GM18517 (cell line): ENCODE data around the gene MOCS1.

Source experiments
- ATAC-seq: cut with Tn5 transposase; IDR thresholded peaks from one replicate; pipeline ENCODE4 v1.9.1; 2021; ENCODE audit warnings: mild to moderate bottlenecking, moderate library complexity; ENCODE audit not compliant: unreplicated experiment

MOCS1 gene

DNA sequence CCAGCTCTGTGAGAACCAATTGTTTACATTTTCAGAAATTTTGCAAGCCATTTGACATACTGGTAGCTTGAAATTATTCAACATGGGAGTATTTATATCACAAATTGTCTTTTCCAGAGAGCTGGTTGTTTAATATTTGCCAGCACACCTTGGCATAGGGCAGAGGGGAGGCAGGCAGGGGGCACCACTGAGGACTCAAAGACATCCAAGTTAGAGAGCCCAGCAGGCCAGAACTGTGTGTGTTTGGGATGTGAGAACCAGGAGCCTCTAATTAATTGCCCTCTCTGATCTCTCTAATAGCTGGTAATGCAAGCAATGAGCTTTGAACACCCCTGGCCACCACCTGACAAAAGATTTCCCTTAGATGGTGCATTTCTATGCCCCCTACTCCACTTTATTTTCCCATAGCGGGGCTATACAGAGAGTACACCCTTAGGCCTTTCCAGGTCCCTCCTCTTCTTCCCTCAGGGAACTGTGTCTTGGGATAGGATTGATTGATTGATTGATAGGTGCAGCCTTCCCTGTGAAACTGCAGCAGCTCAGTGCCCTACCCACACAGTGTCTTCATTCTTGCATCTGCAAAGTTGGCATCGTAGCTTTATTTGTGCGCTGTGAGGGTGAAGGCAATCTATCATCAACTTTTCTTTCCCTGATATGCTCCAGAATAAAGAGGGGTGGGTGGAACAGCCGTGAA lies 29.2 kb downstream of the MOCS1 start:
- ATAC-seq, result no peak

DNA sequence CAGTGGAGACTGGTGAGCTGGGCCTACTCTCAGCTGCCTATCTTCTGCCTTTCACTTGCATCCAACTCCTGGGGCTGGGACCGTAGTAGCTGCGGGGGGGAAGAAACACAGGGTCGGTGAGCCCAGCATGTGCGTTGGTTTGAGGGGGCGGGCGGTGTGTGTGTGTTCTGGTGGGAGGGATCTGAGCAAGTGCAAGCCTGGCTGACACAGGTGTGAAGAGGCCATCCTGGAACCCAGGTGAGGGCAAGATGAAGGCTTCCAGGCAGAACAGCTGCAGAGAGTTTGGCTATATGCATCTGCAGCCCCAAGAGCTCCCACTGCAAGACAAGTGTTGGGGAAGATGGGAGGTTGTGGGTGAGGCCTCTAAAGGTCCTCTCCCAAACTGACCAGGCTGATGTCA lies 30.6 kb downstream of the MOCS1 start:
- no peak for ATAC-seq

DNA sequence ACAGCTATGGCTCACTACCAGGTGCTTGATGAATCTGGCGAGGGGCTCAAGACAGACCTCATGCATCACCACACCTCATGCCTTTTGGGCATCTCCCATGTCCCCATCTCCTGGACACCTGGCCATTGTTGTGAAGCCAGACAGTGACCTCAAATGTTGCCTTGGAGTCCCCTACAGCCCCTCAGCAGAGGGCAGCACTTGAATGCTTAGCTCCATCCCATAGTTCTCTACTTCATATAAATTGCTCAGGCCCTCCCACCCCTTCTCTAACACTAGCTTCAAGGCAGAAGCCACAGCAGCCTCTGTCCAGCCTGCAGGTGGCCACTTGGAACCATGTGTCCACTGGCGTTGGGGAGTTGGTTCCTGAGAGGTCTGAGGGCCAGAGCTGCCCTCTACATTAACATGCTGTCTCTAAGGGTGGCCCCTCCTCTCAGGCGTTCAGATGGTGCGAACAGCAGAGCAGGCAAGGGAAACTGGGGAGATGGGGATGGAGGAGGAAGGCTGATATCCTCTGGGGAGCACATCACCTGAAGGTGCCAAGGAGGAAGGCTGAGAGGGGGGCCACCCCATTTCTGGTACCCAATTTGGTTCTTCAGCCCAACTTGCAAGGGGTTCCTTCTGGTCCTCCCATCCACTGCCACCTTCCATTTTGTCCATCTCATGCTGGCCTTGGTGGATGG lies 31.3 kb downstream of the MOCS1 start:
- no peak for ATAC-seq

DNA sequence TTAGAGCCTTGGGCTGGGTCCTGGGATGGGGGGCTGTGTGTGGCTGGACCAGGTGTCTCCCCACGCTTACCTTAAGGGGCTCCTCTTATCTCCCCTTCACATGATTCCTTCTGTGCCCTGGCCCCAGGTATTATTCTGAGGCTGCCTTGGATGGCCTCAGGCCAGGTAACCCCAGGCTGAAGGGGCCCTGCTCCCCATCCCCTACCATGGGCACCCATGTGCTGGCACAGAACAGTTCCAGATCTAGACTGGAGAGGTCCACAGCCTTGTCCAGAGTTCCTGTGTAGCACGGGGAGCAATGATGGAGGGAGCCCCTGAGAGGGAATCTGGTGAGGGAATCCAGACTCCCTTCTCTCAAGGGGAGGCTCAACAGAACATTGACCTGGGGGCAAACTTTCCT lies 32.1 kb downstream of the MOCS1 start:
- ATAC-seq, result no peak

DNA sequence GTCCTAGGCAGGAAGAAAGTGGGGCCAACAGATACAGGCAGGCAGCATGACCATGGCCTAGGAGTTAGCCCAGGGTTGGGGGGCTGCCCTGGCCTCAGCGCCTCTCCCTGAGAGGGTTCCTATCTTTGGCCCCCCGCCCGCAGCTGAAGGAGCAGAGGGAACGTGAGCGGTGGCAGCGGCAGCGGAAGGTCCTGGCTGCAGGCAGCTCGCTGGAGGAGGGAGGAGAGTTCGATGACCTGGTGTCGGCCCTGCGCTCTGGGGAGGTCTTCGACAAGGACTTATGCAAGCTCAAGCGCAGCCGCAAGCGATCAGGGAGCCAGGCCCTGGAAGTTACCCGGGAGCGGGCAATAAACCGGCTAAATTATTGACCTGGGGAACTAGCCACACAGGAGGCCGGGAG lies 32.6 kb downstream of the MOCS1 start:
- no peak for ATAC-seq

DNA sequence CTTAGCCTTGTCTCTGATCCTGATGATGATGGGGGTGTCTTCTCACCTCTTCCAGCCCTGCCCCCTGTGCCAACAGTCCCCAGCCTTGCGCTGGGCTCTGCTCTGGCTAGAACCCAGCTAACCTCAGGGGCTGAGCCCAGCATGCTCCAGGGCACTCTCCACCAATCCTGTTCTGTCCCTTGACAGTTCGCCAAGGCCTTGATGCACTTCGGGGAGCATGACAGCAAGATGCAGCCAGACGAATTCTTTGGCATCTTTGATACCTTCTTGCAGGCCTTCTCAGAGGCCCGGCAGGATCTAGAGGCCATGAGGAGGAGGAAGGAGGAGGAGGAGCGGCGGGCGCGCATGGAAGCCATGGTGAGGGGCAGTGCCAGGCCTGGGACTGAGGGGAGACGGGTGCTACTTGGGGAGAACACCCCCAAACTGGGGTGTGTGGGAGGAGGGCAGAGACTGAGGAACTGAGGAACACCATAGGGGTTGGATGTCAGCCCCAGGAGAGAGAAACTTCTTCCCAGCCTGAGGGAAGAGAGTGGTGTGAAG lies 33.1 kb downstream of the MOCS1 start:
- ATAC-seq, result no peak

DNA sequence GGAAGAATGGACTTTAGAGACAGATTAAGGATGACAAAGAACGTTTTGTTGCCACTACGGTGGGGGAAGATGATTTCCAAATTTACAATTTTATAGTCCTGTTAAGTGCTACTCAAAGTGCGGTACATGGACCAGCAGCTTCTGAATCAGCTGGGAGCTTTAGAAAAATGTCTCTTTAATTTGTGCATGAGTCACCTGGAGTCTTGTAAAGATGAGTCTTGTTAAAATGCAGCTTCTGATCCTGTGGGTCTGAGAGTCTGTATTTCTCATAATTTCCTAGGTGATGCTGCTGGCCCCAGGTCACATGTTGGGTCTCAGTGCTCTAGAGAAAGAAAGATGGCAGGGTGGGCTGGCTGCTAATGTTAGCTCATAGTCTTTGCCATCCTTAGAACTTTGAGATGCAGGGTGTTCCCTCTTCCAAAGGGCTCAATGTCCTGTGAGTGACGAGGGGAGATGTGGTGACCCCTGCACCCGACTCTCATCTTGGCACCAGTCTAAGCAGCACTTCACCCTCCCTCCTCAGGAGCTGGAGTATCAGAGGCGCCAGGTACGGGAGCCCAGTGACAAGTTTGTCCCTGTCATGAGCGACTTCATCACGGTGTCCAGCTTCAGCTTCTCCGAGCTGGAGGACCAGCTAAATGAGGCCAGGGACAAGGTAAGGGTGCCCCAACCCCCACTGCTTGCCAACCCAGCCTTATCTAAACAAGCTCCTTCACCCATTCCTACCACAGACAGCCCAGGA lies 34.5 kb downstream of the MOCS1 start:
- ATAC-seq, result no peak

DNA sequence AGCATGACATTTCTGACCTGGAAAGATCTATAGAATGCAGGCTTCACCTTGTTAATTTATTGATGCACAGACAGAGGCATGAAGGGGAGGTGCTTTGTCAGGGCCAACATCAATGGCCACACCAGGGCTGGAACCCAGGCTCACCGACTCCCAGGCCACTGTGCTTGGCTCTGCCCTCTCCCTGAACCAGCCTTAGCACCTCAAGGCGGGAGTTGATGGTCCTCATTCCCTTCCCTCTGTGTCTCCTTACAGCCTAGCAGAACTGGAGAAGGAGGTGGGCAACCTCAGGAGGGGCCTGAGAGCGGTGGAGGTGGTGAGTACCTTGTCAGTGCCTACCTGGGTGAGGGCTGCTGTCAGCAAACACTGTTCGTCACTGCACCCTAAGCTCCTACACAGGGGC lies 35.6 kb downstream of the MOCS1 start:
- no peak for ATAC-seq

DNA sequence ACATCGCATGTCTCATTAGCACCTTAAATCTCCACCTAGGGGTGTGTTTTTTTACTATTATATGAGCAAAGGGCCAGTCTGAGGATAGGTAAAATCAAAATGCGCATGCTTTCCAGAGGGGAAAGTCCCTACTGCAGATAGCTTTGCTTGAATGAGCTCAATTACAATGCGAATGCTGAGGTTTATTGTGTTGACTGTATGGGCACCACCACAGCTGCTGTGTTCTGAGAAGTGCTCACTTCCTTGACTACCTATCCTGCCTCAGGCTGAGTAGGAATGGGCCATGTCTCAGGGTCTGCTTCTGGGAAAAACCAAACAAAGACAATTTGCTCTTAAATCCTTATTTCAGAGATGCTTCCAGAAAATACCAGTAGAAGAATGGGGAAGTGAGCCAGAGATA lies 36.6 kb downstream of the MOCS1 start:
- ATAC-seq, result no peak

DNA sequence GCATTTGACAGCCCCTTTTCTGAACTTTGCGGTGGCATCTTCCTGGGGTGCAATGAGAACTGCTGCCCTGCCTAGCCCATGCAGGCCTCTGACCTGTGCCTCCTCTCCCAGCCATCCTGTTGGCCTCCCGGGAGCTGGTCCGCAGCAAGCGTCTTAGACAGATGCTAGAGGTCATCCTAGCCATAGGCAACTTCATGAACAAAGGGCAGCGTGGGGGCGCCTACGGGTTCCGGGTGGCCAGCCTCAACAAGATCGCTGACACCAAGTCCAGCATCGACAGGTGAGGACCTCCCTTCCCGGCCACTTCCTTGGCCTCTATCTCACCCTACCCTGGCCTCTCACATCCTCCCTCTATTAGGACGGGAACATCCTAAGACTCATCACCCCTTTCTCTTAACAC lies 37.6 kb downstream of the MOCS1 start:
- ATAC-seq, result no peak

DNA sequence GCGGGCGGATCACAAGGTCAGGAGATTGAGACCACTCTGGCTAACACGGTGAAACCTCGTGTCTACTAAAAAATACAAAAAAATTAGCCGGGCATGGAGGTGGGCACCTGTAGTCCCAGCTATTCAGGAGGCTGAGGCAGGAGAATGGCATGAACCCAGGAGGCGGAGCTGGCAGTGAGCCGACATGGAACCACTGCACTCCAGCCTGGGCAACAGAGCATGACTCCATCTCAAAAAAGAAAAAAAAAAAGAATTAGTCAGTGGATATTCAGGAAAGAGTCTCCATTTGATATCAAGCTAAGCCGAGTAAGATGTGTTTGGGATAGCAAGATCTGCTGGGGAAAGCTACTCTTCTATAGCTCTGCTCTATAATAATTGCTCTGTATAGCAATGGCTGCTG lies 41.0 kb downstream of the MOCS1 start:
- no peak for ATAC-seq

DNA sequence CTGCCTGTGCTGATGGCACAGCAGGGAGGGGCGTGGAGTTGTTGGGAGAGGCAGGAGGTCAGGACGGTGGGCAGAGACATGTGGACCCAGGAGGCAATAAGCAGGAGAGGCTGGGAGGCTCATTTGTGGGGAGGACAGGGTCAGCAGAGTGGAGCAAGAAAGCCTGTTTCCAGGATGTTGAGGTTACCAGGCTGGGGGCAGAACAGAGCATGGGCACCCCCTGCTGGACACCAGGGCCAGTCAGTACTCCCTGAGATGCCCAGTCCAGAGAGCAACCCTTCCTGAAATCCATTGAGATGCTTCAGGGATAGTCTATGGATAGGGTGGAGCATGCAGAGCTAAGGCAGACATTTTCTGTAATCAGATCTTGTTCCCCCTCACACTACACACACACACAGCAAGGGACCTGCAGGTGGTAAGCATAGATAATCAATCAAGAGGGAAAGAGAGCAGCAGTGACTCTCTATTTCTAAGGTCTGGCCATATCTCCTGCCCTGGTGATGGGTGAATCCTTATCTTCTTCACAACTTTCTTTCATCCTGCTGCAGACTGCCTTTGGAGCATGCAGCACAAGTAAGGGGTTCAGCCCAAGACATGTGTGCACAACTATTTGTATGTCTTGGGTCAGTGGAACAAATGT lies 41.7 kb downstream of the MOCS1 start:
- no peak for ATAC-seq

DNA sequence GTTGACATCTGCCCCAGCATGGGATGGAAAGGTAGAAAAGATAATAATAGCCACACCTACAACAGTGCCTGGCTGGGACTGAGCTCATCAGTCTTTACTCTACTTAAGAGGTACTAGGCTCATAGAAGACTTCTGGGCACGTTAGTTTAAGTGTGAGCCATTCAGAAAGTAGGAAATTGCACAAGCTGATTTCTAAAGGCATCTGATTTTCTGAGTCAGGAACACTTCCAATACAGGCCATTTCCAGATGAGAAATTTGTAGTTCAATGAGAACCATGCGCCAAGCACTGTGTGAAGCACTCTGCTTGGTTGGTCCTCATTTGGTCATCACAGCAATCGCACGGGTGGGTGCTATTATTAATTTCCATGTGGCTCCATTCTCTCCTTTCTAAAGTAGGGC lies 42.3 kb downstream of the MOCS1 start:
- ATAC-seq, result no peak

DNA sequence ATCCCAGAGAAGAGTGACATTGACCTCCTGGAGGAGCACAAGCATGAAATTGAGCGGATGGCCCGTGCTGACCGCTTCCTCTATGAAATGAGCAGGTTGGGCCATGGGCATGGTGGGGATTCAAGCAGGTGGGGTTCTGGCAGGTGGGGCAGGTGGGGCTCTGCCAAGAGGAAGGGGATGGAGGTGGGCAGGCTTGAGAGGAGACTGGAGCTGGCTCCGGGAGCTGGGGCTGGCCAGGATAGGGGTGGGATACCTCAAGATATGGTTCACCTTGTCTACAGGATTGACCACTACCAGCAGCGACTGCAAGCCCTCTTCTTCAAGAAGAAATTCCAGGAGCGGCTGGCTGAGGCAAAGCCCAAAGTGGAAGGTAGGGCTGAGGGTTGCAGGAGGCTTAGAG lies 42.9 kb downstream of the MOCS1 start:
- ATAC-seq, result no peak

DNA sequence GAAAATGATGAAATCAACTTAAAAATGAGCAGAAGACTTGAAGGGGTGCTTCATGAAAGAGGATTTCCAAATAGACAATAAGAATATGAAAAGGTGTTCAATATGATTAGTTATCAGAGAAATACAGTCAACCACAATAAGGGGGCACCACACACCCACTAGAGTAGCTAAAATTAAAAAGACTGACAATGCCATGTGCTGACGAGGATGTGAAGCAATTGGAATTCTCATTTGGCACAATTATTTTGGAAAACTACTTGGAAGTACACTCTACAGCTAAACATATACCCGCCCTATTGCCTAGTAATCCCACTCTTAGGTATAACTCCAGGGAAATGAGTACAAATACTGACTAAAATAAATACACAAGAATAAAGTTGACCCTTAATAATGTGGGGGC lies 45.0 kb downstream of the MOCS1 start:
- no peak for ATAC-seq

DNA sequence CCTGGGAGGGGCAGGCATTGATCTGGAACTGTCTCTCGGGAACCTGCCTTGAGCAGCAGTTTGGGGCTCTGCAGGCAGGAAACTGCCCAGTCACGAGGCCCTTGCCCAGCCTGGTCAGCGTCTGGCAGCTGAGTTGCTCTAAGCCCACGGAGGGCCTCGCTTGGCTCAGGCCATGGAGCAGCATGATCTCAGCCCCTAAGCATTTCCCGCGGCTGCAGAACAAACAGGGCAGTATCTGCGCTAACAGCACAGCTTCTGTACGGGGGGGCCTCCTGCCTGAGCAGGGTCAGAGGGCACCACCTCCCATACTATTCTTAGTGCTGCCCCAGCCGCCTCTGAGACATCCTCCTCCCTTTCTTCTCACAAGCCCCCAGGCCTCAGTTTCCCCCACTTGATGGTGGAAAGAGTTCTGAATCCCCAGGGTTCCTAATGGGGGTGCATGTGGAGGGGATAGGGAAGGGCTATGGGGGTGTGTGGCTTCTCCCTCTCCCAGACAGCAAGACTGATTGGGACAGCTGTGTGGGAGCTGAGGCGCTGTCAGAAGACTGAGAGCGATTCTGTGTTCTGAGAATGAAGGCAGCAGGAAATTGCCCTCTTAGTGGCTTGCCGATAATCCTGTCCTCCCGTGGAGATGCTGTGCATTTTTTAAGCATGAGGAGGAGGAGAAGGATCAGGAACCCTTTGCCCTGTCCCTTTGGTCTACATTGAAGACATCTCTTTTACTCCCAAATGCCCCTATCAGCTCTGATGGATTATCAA lies 46.4 kb downstream of the MOCS1 start:
- no peak for ATAC-seq

DNA sequence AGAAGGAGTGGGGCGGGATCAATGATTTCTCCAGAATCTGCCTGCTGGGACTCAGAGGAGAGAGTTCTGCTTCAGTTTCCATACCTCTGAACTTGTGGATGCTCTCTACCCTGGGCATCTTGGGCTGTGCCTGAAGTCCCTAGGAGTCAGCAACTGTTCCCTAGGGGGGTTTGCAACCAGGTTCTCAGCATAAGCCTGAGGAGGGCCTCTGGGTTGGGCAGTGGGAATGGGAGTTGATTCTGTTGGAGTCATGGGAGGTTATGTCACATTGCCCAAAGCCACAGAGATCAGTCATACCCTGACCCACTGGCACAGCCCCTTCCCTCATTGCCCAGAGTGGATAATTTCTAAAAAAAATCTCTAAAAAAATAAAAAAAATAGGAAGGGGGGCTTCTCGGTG lies 47.4 kb downstream of the MOCS1 start:
- ATAC-seq, result no peak

DNA sequence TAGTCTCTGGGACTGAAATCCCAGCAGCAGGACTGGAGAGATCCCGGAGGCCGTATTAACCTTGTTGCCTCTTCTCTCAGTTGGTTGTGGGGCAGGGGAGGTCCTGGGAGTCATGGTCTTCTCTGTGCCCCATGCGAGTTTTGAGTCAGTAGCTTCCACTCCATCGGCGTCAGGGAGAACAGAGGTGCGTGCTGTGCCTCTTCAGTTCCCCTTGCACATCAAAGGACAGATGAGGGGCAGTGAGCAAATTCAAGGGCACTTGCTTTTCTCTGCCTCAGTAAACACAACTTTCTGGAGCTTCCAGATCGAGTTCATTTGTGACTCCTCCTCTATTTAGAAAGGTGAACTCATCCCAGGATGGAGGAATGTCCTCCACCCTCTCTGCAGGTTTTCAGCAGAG lies 48.6 kb downstream of the MOCS1 start:
- ATAC-seq, result no peak

DNA sequence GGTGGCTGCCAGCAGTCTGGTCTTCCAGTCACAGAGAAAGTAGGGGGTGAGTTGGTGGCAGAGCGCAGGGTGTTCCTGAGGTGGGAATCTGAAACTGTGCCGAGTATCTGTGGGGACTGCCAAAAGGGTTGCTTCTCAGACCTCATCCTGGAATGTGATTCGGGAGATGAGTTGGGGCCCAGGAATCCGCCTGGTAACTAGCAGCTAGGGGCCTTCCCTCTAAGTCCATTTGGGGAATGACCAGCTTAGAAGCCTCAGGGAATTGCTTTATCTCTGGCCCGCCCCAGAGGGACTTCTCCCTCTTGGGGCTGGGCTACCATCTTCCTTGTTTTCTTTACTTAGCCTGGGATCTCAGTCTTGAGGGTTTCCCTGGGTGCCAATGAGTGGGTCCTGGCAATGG lies 49.6 kb downstream of the MOCS1 start:
- ATAC-seq, result no peak

DNA sequence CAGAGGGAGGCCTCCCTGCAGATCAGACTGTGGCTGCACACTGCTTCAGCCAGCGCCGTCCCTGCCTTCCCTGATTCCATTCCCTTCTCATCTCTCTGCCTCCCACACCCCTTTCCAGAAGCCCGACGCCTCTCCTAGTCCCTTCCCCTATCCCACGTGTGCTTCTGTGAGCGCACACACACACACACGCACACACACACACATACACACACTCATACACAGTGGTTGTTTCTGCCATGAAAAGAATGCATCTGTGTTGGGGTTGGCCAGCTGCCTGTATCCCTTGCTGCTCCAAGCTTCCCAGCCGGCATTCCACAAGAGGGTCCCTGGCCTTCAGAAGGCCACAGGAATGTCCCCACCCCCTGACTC lies 51.7 kb downstream of the MOCS1 start:
- no peak for ATAC-seq
